T-helper 1 cell treated with Interleukin-12 subunit alpha and Interleukin-12 subunit beta and Interleukin-4 antibody, amounts not matched to agents 30 μg/mL and 1 μg/mL, for 36 hours (primary cell): ENCODE results near the gene F10.

Source experiments
- H3K27ac Mint-ChIP-seq: one replicate; pipeline ENCODE4 v1.8.0; 2021; ENCODE audit warnings: mild to moderate bottlenecking, mixed read lengths
- H3K27me3 Mint-ChIP-seq: one replicate; pipeline ENCODE4 v1.8.0; 2021; ENCODE audit warnings: low read depth, mixed read lengths
- H3K36me3 Mint-ChIP-seq: one replicate; pipeline ENCODE4 v1.8.0; 2021; ENCODE audit warnings: low read depth, mixed read lengths
- H3K4me1 Mint-ChIP-seq: one replicate; pipeline ENCODE4 v1.8.0; 2021; ENCODE audit warnings: low read depth, mixed read lengths
- H3K4me3 Mint-ChIP-seq: one replicate; pipeline ENCODE4 v1.8.0; 2021; ENCODE audit warnings: mild to moderate bottlenecking, moderate library complexity, mixed read lengths
- H3K9me3 Mint-ChIP-seq: one replicate; pipeline ENCODE4 v1.8.0; 2021; ENCODE audit warnings: mixed read lengths

The F10 gene

DNA sequence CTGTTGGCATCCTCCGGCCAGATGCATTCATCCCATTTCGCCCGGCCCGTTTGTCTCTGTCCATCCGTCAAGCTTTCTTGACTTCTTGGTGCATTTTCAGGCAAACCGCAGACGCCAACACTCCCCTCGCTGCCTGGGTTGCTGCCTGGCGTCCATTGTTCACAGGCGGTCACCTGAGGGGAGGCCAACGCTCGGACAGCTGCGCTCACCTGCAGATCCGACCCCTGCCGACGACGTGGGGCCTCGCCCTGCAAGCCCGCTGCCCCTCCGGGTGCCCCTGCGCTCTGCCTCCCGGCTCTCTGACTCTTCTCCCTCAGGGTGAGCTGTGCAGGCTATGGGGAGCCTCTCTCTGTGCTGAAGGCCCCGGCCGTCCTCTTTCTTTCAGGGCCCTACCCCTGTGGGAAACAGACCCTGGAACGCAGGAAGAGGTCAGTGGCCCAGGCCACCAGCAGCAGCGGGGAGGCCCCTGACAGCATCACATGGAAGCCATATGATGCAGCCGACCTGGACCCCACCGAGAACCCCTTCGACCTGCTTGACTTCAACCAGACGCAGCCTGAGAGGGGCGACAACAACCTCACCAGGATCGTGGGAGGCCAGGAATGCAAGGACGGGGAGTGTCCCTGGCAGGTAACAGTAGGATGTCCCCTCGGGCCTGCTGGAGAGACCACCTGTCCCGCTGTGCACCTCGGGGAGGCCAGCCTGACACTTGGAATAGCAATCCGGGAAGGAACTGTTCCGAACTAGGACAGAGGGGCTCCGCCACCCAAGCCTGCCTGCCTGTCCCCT is 21.1 kb downstream of the F10 start:
- H3K27me3 Mint-ChIP-seq = peaks cover 9% of the 10 kb centered on the region
- no peak overlapping the region for H3K27ac Mint-ChIP-seq
- no peaks in the 10 kb centered on the region for H3K9me3 Mint-ChIP-seq
- no peak overlapping the region for H3K4me3 Mint-ChIP-seq
- H3K4me1 Mint-ChIP-seq = no peaks in the 10 kb centered on the region
- H3K36me3 Mint-ChIP-seq = no peaks in the 10 kb centered on the region

DNA sequence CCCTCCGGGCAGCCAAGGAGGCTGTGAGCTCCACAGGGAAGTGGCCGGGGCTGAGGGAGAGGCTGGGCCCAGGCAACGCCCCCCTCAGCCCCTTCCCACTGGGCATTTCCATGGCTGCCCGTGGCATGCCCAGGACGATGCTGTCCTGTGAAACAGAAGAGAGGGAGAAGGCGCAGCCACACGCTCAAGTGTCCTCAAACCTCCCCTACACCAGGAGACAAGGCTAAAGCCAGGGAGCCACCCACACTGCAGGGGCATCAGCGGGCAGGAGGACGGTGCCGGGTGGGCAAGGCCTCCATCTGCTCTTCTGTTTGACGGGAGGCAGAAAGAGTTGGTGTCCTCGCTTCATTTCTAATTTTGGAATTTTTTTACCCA is 21.6 kb downstream of the F10 start:
- Mint-ChIP-seq H3K27ac (no peak overlapping the region), H3K27me3 (peaks cover 6% of the 10 kb centered on the region), H3K4me3 (no peak overlapping the region), H3K4me1 (no peaks in the 10 kb centered on the region), H3K9me3 (no peaks in the 10 kb centered on the region), H3K36me3 (no peaks in the 10 kb centered on the region)

DNA sequence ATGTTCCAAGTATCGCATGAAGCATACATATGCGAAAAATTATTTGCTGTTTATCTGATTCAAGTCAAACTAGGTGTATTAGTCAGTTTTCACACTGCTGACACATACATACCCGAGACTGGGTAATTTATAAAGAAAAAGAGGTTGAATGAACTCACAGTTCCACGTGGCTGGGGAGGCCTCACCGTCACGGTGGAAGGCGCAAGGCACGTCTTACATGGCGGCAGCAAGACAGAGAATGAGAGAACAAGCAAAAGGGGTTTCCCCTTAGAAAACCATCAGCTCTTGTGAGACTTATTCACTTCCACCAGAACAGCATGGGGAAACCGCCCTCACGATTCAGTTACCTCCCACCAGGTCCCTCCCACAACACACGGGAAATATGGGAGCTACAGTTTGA is 22.9 kb downstream of the F10 start:
- Mint-ChIP-seq H3K4me3 (no peak overlapping the region), H3K27me3 (peaks cover 6% of the 10 kb centered on the region), H3K4me1 (no peaks in the 10 kb centered on the region), H3K36me3 (no peaks in the 10 kb centered on the region), H3K9me3 (no peaks in the 10 kb centered on the region), H3K27ac (no peak overlapping the region)

DNA sequence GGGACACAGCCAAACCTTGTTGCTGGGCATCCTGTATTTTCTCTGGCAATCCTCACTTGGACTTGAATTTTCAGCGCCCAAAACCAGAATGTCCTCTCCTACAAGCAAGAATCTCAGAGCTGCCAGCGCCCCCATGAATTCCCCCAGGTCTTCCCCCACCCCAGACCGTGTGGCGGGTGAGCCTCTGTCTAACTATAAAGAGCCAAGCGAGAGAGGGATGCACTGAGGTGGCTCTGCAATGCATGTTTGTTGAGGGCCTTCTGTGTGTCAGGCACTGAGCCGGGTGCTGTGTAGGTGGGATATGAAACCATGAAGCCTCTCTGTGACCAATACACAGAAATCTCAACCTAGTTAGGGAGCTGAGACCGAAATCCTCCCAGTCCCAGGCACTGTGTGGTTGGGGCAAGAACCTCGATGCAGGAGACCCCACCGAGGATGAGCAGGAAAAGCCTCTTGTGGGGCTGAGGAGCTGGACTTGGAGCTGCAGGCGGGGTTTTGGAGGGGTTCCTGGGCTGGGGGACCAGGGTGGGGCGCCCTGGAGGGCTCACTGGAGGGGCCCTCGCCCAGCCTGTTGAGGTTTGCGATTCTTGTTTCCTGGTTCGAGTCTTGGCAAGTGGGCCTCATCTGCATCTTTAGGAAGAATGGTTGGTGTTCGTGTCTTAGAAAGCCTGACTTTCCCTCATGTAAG is 23.5 kb downstream of the F10 start:
- no peaks in the 10 kb centered on the region for H3K4me1 Mint-ChIP-seq
- H3K36me3 Mint-ChIP-seq = no peaks in the 10 kb centered on the region
- no peaks in the 10 kb centered on the region for H3K9me3 Mint-ChIP-seq
- peaks cover 10% of the 10 kb centered on the region for H3K27me3 Mint-ChIP-seq
- H3K27ac Mint-ChIP-seq = no peak overlapping the region
- no peak overlapping the region for H3K4me3 Mint-ChIP-seq

DNA sequence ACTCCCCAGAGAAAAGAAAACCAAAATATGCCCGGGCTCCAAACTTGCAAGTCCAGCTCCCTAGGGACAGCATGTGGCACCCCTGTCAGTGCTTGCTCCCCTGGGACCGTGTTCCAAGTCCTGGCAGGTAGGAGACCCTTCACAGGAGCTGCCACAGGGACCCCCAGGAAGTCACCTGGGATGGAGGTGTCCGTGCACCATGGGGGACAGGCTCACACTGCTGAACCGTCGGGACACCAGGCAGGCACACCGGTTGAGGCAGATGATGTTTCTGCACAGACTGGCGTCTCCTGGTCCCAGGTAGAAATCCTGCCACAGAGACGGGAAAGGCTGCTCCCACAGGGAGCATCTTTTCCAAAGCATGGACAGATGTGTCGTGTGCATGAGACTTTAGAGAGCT is 24.2 kb downstream of the F10 start:
- Mint-ChIP-seq H3K4me3 (no peak overlapping the region), H3K27ac (peak overlapping the region; percentile 34), H3K36me3 (no peaks in the 10 kb centered on the region), H3K27me3 (peaks cover 17% of the 10 kb centered on the region), H3K9me3 (no peaks in the 10 kb centered on the region), H3K4me1 (no peaks in the 10 kb centered on the region)

DNA sequence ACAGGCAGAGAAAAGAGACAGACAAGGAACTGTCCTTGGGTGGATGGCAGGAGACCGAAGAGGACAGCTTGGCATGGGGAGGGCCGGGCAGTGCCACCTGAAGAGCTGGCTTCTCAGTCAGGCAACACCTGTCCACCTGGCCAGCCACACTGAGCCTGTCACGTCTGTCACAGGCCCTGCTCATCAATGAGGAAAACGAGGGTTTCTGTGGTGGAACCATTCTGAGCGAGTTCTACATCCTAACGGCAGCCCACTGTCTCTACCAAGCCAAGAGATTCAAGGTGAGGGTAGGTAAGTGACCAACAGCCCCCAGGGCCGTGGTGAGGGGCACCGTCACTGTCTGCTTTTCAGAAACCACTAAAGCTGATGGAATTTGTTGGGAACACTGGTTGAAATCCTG is 24.6 kb downstream of the F10 start:
- no peak overlapping the region for H3K4me3 Mint-ChIP-seq
- peaks cover 1% of the 10 kb centered on the region for H3K4me1 Mint-ChIP-seq
- H3K9me3 Mint-ChIP-seq = no peaks in the 10 kb centered on the region

DNA sequence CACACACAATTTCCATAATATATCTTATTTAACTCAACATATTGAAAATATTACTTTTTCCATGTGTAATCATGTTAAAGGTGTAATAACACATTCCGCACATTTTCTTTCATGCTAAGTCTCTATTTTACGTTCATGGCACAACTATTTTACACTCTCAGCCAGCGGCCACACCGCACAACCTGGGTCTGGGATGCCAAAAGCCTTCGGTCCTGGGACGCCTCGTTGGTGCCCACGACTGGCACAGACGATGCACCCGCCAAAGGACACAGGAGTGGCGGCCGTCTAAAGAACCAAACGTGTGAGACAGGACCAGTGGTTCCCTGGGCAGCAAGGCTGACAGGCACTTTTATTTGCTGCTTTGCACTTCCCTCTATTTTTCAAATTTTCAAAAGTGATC is 25.8 kb downstream of the F10 start:
- H3K27me3 Mint-ChIP-seq = peaks cover 28% of the 10 kb centered on the region
- H3K36me3 Mint-ChIP-seq = peaks cover 4% of the 10 kb centered on the region
- no peaks in the 10 kb centered on the region for H3K9me3 Mint-ChIP-seq
- H3K4me3 Mint-ChIP-seq = no peak overlapping the region
- no peak overlapping the region for H3K27ac Mint-ChIP-seq
- peaks cover 8% of the 10 kb centered on the region for H3K4me1 Mint-ChIP-seq

More for the DNA sequence above, 24.6 kb downstream of the F10 start:
- Mint-ChIP-seq H3K27ac (peak overlapping the region; percentile 34), H3K36me3 (no peaks in the 10 kb centered on the region), H3K27me3 (peaks cover 21% of the 10 kb centered on the region)

DNA sequence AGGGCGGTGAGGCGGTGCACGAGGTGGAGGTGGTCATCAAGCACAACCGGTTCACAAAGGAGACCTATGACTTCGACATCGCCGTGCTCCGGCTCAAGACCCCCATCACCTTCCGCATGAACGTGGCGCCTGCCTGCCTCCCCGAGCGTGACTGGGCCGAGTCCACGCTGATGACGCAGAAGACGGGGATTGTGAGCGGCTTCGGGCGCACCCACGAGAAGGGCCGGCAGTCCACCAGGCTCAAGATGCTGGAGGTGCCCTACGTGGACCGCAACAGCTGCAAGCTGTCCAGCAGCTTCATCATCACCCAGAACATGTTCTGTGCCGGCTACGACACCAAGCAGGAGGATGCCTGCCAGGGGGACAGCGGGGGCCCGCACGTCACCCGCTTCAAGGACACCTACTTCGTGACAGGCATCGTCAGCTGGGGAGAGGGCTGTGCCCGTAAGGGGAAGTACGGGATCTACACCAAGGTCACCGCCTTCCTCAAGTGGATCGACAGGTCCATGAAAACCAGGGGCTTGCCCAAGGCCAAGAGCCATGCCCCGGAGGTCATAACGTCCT is 26.4 kb downstream of the F10 start:
- H3K36me3 Mint-ChIP-seq = peaks cover 4% of the 10 kb centered on the region
- no peak overlapping the region for H3K4me3 Mint-ChIP-seq
- H3K27me3 Mint-ChIP-seq = peaks cover 28% of the 10 kb centered on the region
- H3K27ac Mint-ChIP-seq = no peak overlapping the region
- peaks cover 8% of the 10 kb centered on the region for H3K4me1 Mint-ChIP-seq
- H3K9me3 Mint-ChIP-seq = no peaks in the 10 kb centered on the region

DNA sequence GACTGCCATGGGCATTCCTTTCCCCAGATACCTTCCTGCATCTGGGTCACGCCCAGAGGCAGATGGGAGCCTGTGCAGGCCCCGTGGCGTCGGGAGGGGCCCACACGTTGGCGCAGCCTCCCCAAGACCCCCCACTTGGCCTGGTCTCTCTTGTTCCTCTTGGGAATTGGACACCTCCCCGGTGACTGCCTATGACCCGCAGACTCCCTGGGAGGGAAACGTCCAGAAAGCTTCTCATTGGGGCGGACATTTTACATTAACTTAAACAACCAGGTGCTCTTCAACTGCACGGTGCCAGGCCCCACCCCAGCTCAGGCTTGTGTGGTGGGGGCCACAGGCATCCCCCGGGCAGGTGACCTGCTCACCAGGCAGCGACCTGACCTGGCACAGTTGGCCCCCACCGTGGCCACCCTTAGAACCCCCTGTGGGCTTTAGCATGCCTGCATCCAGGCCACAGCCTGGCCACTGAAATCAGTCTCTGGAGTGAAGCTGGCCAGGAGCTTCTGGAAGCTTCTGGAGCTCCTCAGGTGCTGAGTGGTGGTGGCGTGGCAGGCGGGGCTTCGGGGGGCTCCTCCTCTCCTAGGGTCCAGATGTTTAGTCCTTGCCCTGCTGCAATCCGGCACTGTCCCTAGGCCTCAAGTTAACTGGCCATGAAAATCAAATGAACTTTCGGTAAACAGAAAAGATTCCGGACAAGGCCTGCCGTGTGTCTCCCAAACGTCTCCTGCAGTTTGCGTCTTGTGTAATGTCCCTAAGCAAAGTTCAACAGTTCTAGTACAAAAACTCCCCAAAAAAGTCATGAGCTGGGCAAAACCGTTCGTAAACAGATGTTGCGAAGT is 27.3 kb downstream of the F10 start:
- no peak overlapping the region for H3K4me3 Mint-ChIP-seq
- peaks cover 30% of the 10 kb centered on the region for H3K27me3 Mint-ChIP-seq
- H3K9me3 Mint-ChIP-seq = peaks cover 3% of the 10 kb centered on the region
- peaks cover 6% of the 10 kb centered on the region for H3K36me3 Mint-ChIP-seq
- H3K4me1 Mint-ChIP-seq = peaks cover 9% of the 10 kb centered on the region
- H3K27ac Mint-ChIP-seq = no peak overlapping the region

DNA sequence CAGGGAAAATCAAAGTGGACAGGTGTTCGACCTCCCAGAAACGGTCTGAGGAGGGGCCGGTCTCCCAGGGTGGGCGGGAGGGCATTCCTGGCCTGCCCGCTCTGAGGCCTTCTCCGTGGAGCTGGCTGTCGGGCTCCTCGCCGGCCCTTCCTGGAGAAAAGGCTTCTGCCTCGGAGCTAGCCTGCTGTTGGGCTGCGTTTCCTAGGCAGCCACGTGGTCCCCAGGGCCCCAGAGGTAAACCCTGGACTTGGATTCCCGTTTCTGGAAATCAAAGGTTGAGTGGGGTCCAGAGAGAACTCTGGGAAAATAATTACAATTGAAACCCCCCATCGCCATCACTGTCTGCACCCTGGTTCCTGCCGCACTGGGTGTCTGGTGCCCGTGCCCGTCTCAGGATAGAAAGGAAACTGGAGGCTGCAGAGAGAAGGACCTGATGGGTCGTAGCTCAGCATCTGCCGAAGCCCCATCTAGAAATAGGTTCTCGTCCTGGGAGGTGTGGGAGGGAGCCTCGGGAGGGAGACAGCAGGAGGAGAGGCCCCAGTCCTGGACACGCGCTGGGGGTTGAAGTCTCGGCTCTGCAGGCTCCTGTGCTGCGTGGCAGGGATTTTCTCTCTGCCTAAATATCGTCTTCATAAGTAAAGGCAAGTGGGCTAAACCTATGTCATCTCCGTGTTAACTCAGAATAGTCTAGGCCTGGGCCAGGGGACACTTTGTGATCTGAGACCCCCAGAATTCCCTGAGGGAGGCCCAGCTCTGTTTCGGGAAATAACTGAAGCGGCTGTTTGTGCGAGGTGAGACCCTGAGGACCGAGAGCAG is 28.2 kb downstream of the F10 start:
- H3K27me3 Mint-ChIP-seq = peaks cover 38% of the 10 kb centered on the region
- H3K4me1 Mint-ChIP-seq = peaks cover 11% of the 10 kb centered on the region
- peaks cover 11% of the 10 kb centered on the region for H3K9me3 Mint-ChIP-seq
- H3K36me3 Mint-ChIP-seq = peaks cover 12% of the 10 kb centered on the region
- no peak overlapping the region for H3K4me3 Mint-ChIP-seq
- peak overlapping the region; percentile 22 for H3K27ac Mint-ChIP-seq

DNA sequence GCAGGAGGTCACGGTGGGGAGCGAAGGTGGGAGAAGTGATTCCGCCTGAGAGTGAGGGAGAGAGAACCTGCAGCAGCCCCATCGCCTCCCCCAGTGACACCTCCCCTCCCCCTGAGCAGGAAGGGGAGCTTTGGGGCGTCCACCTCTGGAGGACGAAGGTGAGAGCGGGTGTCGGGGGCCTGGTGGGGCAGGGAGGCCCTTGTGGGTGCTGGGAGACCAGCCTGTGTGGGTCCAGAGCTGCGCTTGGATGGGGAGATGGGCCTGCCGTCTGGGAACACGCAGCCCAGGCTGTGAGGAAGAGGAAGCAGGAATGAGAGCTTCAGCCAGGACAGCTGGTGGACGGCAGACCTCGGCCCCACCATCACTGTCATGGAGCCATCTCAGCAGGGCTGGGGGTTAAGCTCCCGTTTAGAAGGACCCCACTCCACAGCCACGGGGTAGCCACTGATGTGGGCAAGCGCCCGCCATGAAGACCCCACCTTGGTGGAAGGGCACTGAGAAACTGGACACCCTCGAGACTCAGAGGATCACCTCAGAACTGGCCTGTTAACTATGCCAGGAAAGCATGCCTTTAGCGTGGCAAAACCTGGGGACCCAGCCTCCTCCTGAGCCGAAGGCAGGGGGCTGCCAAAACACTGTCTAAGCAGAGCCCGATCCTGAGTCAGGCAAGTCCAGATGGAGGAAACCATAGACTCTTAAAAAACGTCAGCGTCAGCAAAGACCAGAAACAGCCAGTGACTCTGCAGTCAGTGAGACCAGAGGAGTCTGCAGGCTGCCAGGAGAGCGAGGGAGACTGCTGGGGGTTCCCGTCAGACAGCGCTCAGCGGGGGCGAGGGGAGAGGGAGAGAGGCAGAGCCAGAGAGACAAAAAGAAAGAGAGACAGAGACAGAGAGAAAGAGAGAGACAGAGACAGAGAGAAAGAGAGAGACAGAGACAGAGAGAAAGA is 29.4 kb downstream of the F10 start:
- Mint-ChIP-seq H3K4me3 (peak overlapping the region; percentile 74), H3K27me3 (peaks cover 40% of the 10 kb centered on the region), H3K4me1 (peaks cover 11% of the 10 kb centered on the region), H3K9me3 (peaks cover 16% of the 10 kb centered on the region), H3K27ac (peak overlapping the region; percentile 53), H3K36me3 (peaks cover 16% of the 10 kb centered on the region)

DNA sequence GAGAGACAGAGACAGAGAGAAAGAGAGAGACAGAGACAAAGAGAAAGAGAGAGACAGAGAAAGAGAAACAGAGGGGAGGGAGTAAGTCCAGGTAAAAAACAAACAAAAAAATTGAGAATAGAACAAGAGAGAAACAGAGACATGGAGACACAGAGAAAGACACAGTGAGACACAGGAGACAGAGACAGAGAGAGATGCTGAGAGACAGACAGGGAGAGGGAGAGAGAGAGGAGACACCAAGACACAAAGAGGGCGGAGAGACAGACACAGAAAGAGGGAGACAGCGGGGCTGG is 30.0 kb downstream of the F10 start:
- peaks cover 11% of the 10 kb centered on the region for H3K4me1 Mint-ChIP-seq
- H3K9me3 Mint-ChIP-seq = peaks cover 21% of the 10 kb centered on the region
- peaks cover 41% of the 10 kb centered on the region for H3K27me3 Mint-ChIP-seq
- H3K27ac Mint-ChIP-seq = peak overlapping the region; percentile 50
- peak overlapping the region; percentile 74 for H3K4me3 Mint-ChIP-seq
- H3K36me3 Mint-ChIP-seq = peaks cover 21% of the 10 kb centered on the region
